Measurements from ENCODE around the gene SLC31A2.

Gene SLC31A2

DNA sequence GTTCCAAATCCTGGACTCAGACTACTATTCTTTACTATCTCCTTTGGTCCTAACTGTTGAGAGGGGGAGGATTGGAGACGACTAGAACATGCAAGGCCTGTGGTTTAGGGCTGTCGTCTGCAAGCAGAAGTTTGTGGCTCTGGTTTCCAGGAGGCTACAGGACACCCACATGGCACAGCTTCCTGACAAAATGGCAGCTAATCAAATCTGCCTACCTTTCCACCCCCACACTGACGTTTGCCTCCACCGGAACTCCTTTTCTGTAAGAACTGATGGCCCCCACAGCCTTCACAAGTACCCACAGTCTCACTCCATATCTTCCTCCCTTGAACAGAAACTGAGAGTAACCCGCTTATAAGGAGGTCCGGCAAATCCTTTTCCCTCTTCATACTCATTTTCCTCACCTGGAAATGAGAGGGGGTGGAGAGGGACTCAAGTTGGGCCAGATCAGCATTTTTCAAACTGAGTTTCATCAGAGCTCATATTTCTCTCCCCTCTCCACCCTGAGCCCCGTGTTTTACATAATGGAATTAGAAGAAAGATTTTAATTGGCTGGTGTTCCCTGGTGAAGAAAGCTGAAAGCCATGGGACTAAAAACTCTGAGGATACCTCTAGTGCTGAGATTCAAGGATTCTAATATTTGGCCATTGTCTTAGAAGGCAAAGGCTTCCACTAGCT, 5.2 kb downstream of the SLC31A2 start:
- TF ChIP-seq, protein P1, sequence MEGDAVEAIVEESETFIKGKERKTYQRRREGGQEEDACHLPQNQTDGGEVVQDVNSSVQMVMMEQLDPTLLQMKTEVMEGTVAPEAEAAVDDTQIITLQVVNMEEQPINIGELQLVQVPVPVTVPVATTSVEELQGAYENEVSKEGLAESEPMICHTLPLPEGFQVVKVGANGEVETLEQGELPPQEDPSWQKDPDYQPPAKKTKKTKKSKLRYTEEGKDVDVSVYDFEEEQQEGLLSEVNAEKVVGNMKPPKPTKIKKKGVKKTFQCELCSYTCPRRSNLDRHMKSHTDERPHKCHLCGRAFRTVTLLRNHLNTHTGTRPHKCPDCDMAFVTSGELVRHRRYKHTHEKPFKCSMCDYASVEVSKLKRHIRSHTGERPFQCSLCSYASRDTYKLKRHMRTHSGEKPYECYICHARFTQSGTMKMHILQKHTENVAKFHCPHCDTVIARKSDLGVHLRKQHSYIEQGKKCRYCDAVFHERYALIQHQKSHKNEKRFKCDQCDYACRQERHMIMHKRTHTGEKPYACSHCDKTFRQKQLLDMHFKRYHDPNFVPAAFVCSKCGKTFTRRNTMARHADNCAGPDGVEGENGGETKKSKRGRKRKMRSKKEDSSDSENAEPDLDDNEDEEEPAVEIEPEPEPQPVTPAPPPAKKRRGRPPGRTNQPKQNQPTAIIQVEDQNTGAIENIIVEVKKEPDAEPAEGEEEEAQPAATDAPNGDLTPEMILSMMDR (IDR thresholded peaks at IDR 0.05; ENCODE audit: insufficient read depth, low read length, poor library complexity, severe bottlenecking): no peak
- DNase-seq (ENCODE audit: extremely low read depth, insufficient read length): no peak
- H3K27me3 ChIP-seq (replicated peaks; ENCODE audit: control insufficient read depth, insufficient read depth, low read length): no peaks in the 10 kb centered on the region
- H3K4me3 ChIP-seq (replicated peaks; ENCODE audit: low read depth, low read length): no peak overlapping the region
- peaks cover 3% of the 10 kb centered on the region for H3K36me3 ChIP-seq (ENCODE audit: control insufficient read depth, insufficient read depth, low read length)

DNA sequence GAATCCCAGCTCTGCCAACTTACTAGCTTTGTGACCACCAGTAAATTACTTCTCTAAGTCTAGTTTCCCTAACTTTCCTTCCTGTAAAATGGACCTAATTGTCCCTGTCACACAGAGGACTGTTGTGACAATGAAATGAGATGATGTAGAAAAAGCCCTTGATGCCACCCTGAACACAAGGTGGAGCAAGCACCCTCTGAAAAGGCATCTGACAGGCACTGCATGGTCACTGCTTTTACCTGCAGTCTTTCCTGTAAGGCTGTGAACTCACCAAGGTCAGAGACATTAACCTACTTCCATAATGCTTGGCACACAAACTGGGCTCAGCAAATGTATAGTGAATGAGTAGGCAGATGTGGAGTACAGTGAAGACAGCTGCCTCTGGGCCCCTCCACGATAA, 6.1 kb downstream of the SLC31A2 start:
- Histone ChIP-seq H3K4me3 (replicated peaks; ENCODE audit: low read depth, low read length) (no peak overlapping the region), H3K36me3 (ENCODE audit: control insufficient read depth, insufficient read depth, low read length) (peaks cover 10% of the 10 kb centered on the region), H3K27me3 (replicated peaks; ENCODE audit: control insufficient read depth, insufficient read depth, low read length) (no peaks in the 10 kb centered on the region)
- no peak for DNase-seq (ENCODE audit: extremely low read depth, insufficient read length)
- TF ChIP-seq, protein P1 (IDR thresholded peaks at IDR 0.05; ENCODE audit: insufficient read depth, low read length, poor library complexity, severe bottlenecking): peak; percentile 21

DNA sequence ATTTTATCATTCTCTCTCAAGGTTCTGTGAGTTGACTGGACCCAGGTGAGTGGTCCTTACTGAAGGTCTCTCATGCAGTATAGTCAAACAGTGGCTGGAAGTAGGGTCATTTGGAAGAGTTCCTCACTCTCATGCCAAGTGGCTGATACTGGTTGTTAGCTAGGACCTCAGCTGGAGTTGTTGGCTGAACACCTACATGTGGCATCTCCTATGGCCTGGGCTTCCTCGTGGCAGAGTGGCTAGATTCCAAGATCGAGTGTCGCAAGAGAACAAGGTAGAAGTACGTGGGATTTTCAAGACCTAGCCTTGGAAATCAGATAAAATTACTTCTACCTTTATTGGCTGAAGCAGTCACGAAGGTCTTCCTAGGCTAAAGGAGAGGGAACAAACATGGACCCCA, 7.6 kb downstream of the SLC31A2 start:
- H3K36me3 ChIP-seq (ENCODE audit: control insufficient read depth, insufficient read depth, low read length): peaks cover 15% of the 10 kb centered on the region
- H3K4me3 ChIP-seq (replicated peaks; ENCODE audit: low read depth, low read length): no peak overlapping the region
- DNase-seq (ENCODE audit: extremely low read depth, insufficient read length): no peak
- TF ChIP-seq, protein P1 (IDR thresholded peaks at IDR 0.05; ENCODE audit: insufficient read depth, low read length, poor library complexity, severe bottlenecking): no peak
- H3K27me3 ChIP-seq (replicated peaks; ENCODE audit: control insufficient read depth, insufficient read depth, low read length): no peaks in the 10 kb centered on the region

- peaks cover 19% of the 10 kb centered on the region for H3K36me3 ChIP-seq (ENCODE audit: control insufficient read depth, insufficient read depth, low read length)
- H3K4me3 ChIP-seq (replicated peaks; ENCODE audit: low read depth, low read length): no peak overlapping the region
- H3K27me3 ChIP-seq (replicated peaks; ENCODE audit: control insufficient read depth, insufficient read depth, low read length): no peaks in the 10 kb centered on the region
- DNase-seq (ENCODE audit: extremely low read depth, insufficient read length): no peak
- TF ChIP-seq, protein P1 (IDR thresholded peaks at IDR 0.05; ENCODE audit: insufficient read depth, low read length, poor library complexity, severe bottlenecking): no peak
These were observed 9.8 kb downstream of the SLC31A2 start for GRCh38 chr9:113160571-113160970.

- Histone ChIP-seq H3K4me3 (replicated peaks; ENCODE audit: low read depth, low read length) (no peak overlapping the region), H3K27me3 (replicated peaks; ENCODE audit: control insufficient read depth, insufficient read depth, low read length) (no peaks in the 10 kb centered on the region), H3K36me3 (ENCODE audit: control insufficient read depth, insufficient read depth, low read length) (peaks cover 28% of the 10 kb centered on the region)
- no peak for DNase-seq (ENCODE audit: extremely low read depth, insufficient read length)
- TF ChIP-seq, protein P1 (IDR thresholded peaks at IDR 0.05; ENCODE audit: insufficient read depth, low read length, poor library complexity, severe bottlenecking): no peak
These were observed 12.2 kb downstream of the SLC31A2 start for GRCh38 chr9:113163001-113163400.

All from GM06990 (cell line).